Stimulated activated CD4-positive, alpha-beta T cell treated with anti-CD3 and anti-CD28 coated beads, Interleukin-1b, Interleukin-23, amount 100 ng/mL, for 24 hours (primary cell): ENCODE data around the gene PREP.
"Not testable (repeated sequence)": the region's sequence is repeated elsewhere in the genome, so short reads cannot be mapped to it uniquely, and the experiment has no call there.

Source experiments
- DNase-seq, 4 experiments: peaks; one replicate each; pipeline ENCODE4 v3.0.0-alpha.2; 2020; ENCODE audit warnings: low read depth in 4 of 4, low spot score in 1 of 4

Gene PREP

DNA sequence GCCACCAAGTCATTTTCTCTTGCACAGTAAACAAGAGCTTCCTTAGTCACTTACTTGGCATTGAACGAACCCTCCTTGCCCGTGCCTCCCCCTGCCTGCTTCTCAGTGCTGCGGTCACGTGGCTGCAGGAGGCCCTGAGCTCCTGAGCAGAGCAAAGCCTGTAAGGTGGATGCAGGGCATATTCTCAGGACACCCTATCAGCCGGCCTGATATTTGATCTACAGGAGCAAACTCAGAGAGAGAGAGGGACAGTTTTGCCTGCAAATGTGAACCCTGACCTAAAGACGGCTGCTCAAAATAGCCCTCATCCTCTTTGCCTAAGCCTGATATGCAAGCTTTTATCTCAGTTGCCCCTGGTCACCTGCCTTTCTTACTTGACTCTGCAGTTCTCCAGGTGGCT is 130.1 kb downstream of the PREP start:
- DNase-seq, result no peak

GRCh38 chr6:105270511-105270910 is 132.4 kb downstream of the PREP start:
- no peak for DNase-seq

DNA sequence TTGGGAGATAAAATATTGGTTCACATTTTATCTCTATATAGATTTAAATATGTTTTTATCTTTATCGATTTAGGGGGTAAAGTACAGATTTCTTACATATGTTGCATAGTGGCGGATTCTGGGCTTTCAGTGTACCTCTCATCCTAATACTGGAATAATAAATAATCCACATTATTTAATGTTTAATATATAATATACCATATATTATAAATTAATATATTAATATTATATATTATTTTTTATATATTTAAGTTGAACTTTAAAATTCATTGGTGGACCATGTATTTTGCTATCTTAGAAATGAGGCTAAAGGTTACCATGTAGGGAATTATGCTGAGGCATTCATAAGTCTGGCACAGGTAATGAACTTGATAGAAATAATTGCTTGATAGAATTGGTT is 133.5 kb downstream of the PREP start:
- no peak for DNase-seq

- DNase-seq, result no peak
Observed at GRCh38 chr6:105263685-105264610, 138.9 kb downstream of the PREP start.

- no peak for DNase-seq
Observed at GRCh38 chr6:105259913-105260889, 142.7 kb downstream of the PREP start.

- no peak for DNase-seq
Observed at GRCh38 chr6:105258816-105259215, 144.1 kb downstream of the PREP start.

GRCh38 chr6:105257340-105257739 is 145.5 kb downstream of the PREP start:
- DNase-seq, result no peak

GRCh38 chr6:105256619-105257018 is 146.3 kb downstream of the PREP start:
- DNase-seq, result no peak

- DNase-seq, result no peak
Observed at GRCh38 chr6:105253787-105254186, 149.1 kb downstream of the PREP start.

DNA sequence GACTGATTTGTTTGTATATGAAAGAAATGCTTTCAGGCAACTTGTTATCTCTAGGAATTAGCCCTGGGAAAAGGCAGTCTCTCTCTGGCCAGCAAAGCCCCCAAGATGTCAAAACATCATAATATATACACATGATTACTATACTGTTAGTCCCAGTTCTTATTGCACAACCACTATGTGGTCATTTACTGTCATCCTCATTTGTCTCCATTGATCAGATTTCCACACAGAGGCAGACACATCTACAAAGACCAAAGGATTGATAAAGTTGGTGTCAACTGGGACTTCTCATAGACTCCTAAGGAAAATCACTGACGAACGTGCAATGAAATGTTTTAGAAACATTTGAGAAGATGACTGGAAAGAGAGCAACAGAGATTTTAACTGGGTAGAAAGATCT is 151.2 kb downstream of the PREP start:
- no peak for DNase-seq

GRCh38 chr6:105250533-105250932 is 152.3 kb downstream of the PREP start:
- DNase-seq, result no peak

DNA sequence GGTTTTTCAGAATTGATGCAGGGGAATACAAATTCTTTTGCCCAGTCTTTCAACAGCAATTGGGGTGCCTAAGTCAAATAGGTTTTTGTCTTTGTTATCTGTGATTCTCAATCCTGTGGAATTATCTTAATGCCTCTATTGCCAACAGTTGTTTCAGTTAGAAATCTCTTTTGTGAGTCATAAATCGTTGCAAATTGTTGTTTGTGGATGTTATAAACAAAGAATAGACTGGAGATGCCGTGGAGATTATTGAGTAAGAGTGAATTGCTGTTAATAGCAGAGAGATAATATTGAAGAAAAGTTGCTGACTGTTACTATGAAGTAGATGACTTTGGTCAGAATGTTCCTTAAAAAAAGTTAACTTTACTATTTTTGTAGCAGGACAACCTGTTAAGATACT is 159.4 kb downstream of the PREP start:
- no peak for DNase-seq

DNA sequence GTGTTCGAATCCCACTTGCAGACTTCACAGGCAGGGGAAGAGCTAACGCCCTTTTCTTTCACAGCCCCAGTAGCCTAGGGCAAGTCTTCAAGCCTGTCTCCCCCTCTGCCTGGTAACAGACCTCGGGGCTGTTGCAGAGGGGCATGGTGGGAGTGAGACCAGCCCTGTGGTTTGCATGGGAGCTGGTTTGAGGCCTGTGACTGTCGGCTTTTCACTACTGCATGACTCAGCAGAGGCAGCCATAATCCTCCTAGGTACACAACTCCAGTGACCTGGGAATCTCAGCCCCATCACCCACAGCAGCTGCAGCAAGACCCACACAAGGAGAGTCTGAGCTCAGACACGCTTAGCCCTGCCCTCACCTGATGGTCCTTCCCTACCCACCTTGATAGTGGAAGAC is 167.7 kb downstream of the PREP start:
- no peak for DNase-seq

DNA sequence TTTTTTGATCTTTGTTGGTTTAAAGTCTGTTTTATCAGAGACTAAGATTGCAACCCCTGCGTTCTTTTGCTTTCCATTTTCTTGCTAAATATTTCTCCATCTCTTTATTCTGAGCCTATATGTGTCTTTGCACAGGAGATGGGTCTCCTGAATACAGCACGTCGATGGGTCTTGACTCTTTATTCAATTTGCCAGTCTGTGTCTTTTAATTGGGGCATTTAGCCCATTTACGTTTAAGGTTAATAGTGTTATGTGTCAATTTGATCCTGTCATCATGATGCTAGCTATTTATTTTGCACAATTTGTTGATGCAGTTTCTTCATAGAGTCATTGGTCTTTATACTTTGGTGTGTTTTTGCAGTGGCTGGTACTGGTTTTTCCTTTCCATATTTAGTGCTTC is 171.1 kb downstream of the PREP start:
- DNase-seq, result not testable (repeated sequence)
